Fibroblast of lung (primary cell): ENCODE measurements around the gene LANCL2. TPM values are rescaled to one million over a fixed set of nuclear protein-coding genes. Genes with fewer than 3 reads are reported as not detected.

Experiments
- DNase-seq, 2 donors: peaks; one replicate each; pipeline versions ENCODE4 v3.0.0 to v3.0.0-alpha.2; 2010; ENCODE audit warnings: low read depth in 2 of 2
- H2AFZ ChIP-seq: 2 replicates; pipeline ENCODE4 v1.5.1; 2012; ENCODE audit warnings: low read length, control low read depth, inconsistent platforms
- H3K27ac ChIP-seq: 2 replicates; pipeline ENCODE4 v1.5.1; 2011; ENCODE audit warnings: low read length, control low read depth; ENCODE audit not compliant: insufficient read depth
- H3K27me3 ChIP-seq: 2 replicates; pipeline ENCODE4 v1.5.1; 2011; ENCODE audit warnings: mild to moderate bottlenecking, low read length; ENCODE audit not compliant: control insufficient read depth, insufficient read depth
- H3K36me3 ChIP-seq: 2 replicates; pipeline ENCODE4 v1.5.1; 2011; ENCODE audit warnings: low read length; ENCODE audit not compliant: control insufficient read depth, insufficient read depth
- H3K4me1 ChIP-seq: 2 replicates; pipeline ENCODE4 v1.5.1; 2011; ENCODE audit warnings: low read length; ENCODE audit not compliant: control insufficient read depth, insufficient read depth; ENCODE audit errors: extremely low read depth
- H3K4me2 ChIP-seq: 2 replicates; pipeline ENCODE4 v1.5.1; 2011; ENCODE audit warnings: low read length, control low read depth; ENCODE audit not compliant: insufficient read depth; ENCODE audit errors: extremely low read depth
- H3K4me3 ChIP-seq, 4 experiments: fragments of 200-600 bp in 1 of 4; sonication (generic) in 1 of 4; replicated peaks in 1 of 4; 2 replicates each; pipeline ENCODE4 v1.5.1; 2011 to 2016; ENCODE audit warnings: low read length in 4 of 4, low read depth in 3 of 4, mild to moderate bottlenecking in 3 of 4, control low read depth in 2 of 4, inconsistent platforms in 1 of 4, mixed read lengths in 1 of 4; ENCODE audit not compliant: insufficient read depth in 1 of 4; ENCODE audit errors: control extremely low read depth in 1 of 4
- H3K79me2 ChIP-seq: 2 replicates; pipeline ENCODE4 v1.5.1; 2012; ENCODE audit warnings: mild to moderate bottlenecking, low read length, inconsistent platforms; ENCODE audit not compliant: control insufficient read depth, insufficient read depth
- H3K9ac ChIP-seq: 2 replicates; pipeline ENCODE4 v1.5.1; 2011; ENCODE audit warnings: mild to moderate bottlenecking, low read length, control low read depth; ENCODE audit not compliant: insufficient read depth
- H3K9me3 ChIP-seq: 2 replicates; pipeline ENCODE4 v1.5.1; 2012; ENCODE audit warnings: low read depth, low read length; ENCODE audit not compliant: control insufficient read depth, insufficient read depth
- H4K20me1 ChIP-seq: 2 replicates; pipeline ENCODE4 v1.5.1; 2011; ENCODE audit warnings: low read length; ENCODE audit not compliant: control insufficient read depth, insufficient read depth; ENCODE audit errors: extremely low read depth
- EZH2 ChIP-seq: IDR thresholded peaks from 2 replicates; pipeline ENCODE4 v1.5.1; 2012; ENCODE audit warnings: low read length, control low read depth, mild to moderate bottlenecking; ENCODE audit errors: missing control alignments
- polyA plus RNA-seq, 2 donors: library from polyadenylated mRNA; depleted of rRNA in 1 of 2; stranded (reverse) in 1 of 2; unstranded in 1 of 2; fragments of >200 nt; gene quantifications; 2 replicates each; pipeline ENCODE4 v1.2.1, GENCODE V29; 2011 to 2012; ENCODE audit warnings: missing spikeins in 1 of 2
- total RNA-seq: library from RNA; depleted of rRNA; stranded (reverse); fragments of >200 nt; gene quantifications from 2 replicates; pipeline ENCODE4 v1.2.1, GENCODE V29; 2014
- TF ChIP-seq, protein P1 (sequence below), 2 donors: IDR thresholded peaks in 1 of 2; conservative IDR thresholded peaks in 1 of 2; 1 replicate in 1 of 2; 2 replicates in 1 of 2; pipeline ENCODE4 v1.5.1; 2011 to 2012; ENCODE audit warnings: low read length in 2 of 2, control low read depth in 1 of 2, inconsistent platforms in 1 of 2, low read depth in 1 of 2, mild to moderate bottlenecking in 1 of 2

The LANCL2 gene
- total and polyA plus RNA-seq, 2 donors (not counting 1 experiment from before 2014, with no cell fraction given) = 8.9 to 15.0 TPM

DNA sequence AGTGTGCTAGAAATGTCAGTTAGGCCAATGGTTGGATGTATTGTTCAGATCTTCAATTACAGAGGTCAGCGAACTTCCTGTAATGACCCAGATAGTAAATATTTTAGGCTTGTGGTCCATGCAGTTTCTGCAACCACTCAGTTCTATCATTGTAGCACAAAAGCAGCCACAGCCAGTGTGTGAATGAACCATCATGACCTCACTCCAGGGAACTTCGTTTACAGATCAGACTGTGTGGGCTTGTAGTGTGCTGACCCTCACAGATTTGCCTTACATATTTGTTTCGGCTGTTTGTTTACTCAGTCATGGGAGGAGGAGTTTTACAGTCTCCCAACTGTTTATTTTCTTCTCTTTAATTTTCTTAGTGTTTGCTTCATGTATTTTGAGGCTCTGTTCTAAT, 55.4 kb downstream of the LANCL2 start:
- Histone ChIP-seq H3K27me3 (no peaks in the 10 kb centered on the region), H3K4me2 (no peak overlapping the region), H3K36me3 (no peaks in the 10 kb centered on the region), H3K9me3 (no peaks in the 10 kb centered on the region), H3K79me2 (no peaks in the 10 kb centered on the region), H2AFZ (no peak overlapping the region), H3K9ac (no peak overlapping the region), H3K4me1 (peaks cover 12% of the 10 kb centered on the region), H4K20me1 (no peaks in the 10 kb centered on the region), H3K4me3 (no peak overlapping the region), H3K27ac (no peak overlapping the region)
- no peak for TF ChIP-seq EZH2
- TF ChIP-seq, protein P1, sequence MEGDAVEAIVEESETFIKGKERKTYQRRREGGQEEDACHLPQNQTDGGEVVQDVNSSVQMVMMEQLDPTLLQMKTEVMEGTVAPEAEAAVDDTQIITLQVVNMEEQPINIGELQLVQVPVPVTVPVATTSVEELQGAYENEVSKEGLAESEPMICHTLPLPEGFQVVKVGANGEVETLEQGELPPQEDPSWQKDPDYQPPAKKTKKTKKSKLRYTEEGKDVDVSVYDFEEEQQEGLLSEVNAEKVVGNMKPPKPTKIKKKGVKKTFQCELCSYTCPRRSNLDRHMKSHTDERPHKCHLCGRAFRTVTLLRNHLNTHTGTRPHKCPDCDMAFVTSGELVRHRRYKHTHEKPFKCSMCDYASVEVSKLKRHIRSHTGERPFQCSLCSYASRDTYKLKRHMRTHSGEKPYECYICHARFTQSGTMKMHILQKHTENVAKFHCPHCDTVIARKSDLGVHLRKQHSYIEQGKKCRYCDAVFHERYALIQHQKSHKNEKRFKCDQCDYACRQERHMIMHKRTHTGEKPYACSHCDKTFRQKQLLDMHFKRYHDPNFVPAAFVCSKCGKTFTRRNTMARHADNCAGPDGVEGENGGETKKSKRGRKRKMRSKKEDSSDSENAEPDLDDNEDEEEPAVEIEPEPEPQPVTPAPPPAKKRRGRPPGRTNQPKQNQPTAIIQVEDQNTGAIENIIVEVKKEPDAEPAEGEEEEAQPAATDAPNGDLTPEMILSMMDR (conservative IDR thresholded peaks at IDR 0.05 in 1 of 2, IDR thresholded peaks at IDR 0.05 in 1 of 2; ENCODE audit: low read depth in 1 of 2, low read length in 2 of 2) = no peak
- DNase-seq = peak; percentile 13 to 68

DNA sequence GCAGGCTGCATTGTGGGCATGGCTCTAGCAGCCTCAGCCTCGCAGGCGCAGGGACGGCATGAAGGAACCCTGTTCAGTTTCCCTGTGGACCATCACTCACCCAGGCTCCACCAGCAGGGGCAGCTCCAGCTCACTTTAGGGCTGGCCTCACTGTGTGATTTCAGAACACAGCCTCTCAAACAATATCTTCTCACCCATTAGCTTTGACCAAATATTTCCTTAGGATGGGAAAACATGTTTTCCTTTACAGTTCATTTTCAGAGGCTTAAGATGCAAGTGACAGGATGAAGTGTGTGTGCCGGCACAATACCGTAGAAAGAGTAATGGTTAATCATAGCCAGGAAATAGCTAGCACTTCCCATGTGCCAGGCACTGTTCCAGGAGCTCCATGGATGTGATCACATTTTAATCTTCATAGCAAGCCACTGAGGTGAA, 58.2 kb downstream of the LANCL2 start:
- TF ChIP-seq EZH2 = no peak
- TF ChIP-seq, protein P1 (conservative IDR thresholded peaks at IDR 0.05 in 1 of 2, IDR thresholded peaks at IDR 0.05 in 1 of 2; ENCODE audit: low read depth in 1 of 2, low read length in 2 of 2) = peak; percentile 29 to 45
- no peak overlapping the region for H3K9ac ChIP-seq
- H2AFZ ChIP-seq = no peak overlapping the region
- H4K20me1 ChIP-seq = no peaks in the 10 kb centered on the region
- peak in 1 of 2 donors; percentile 62 for DNase-seq
- H3K79me2 ChIP-seq = no peaks in the 10 kb centered on the region
- no peak overlapping the region for H3K27ac ChIP-seq
- no peak overlapping the region for H3K4me2 ChIP-seq
- no peaks in the 10 kb centered on the region for H3K27me3 ChIP-seq
- peaks cover 5% of the 10 kb centered on the region for H3K36me3 ChIP-seq
- no peaks in the 10 kb centered on the region for H3K9me3 ChIP-seq
- H3K4me1 ChIP-seq = peaks cover 12% of the 10 kb centered on the region
- H3K4me3 ChIP-seq = no peak overlapping the region

DNA sequence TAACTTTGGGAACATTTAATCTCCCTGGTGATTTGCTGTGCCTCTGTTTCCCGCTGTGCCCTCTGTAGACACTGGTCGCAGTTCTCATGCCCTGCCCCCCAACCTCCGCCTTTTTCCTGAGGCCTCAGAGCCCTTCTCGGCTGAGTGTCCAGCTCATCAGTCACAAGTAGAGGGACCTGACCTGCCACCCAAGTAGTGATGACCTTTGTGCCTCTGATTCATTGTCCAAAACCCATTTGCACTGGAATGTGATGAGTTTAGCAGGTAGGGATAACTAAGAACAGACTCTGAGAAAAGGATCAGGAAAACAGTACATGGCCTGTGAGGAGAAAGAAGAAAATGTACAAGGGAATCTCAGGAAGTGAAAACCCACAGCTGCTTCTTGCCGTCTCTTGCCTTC, 58.8 kb downstream of the LANCL2 start:
- Histone ChIP-seq H3K4me3 (no peak overlapping the region), H3K27ac (no peak overlapping the region), H4K20me1 (no peaks in the 10 kb centered on the region), H3K79me2 (no peaks in the 10 kb centered on the region), H3K9ac (no peak overlapping the region), H3K36me3 (peaks cover 5% of the 10 kb centered on the region), H3K4me2 (no peak overlapping the region), H3K9me3 (no peaks in the 10 kb centered on the region), H3K27me3 (no peaks in the 10 kb centered on the region), H3K4me1 (peaks cover 12% of the 10 kb centered on the region), H2AFZ (no peak overlapping the region)
- TF ChIP-seq, protein P1 (conservative IDR thresholded peaks at IDR 0.05 in 1 of 2, IDR thresholded peaks at IDR 0.05 in 1 of 2; ENCODE audit: low read depth in 1 of 2, low read length in 2 of 2) = no peak
- TF ChIP-seq EZH2 = no peak
- peak in 1 of 2 donors; percentile 12 for DNase-seq
